C4-2B (cell line): Measurements from ENCODE around the gene ETV6.

Source experiments
- CTCF ChIP-seq: fragments of 450-650 bp; conservative IDR thresholded peaks from 2 replicates; pipeline ENCODE4 v1.5.1; 2017; ENCODE audit warnings: mild to moderate bottlenecking
- ZFX ChIP-seq: fragments of 450-650 bp; IDR thresholded peaks from 2 replicates; pipeline ENCODE4 v1.6.1; 2017

GRCh38 chr12:11823043-11823442, 173.6 kb downstream of the ETV6 start:
- TF ChIP-seq CTCF (no peak), ZFX (no peak)
